Right ventricle myocardium superior (tissue), 1 donor: Measurements from ENCODE around the gene UTY. TPM values are rescaled to one million over a fixed set of nuclear protein-coding genes. Genes with fewer than 3 reads are reported as not detected.

Experiments used
- ATAC-seq: fragments of 200-7000 bp; cut with Tn5 transposase; one replicate; pipeline ENCODE4 v1.9.1; 2020; ENCODE audit warnings: mild to moderate bottlenecking; ENCODE audit not compliant: poor library complexity
- DNase-seq: peaks from one replicate; pipeline ENCODE4 v3.0.0-alpha.2; 2020
- intact Hi-C: fragments of 100-400 bp; cut with DNase I; formaldehyde crosslinking; loops from one replicate; pipeline ENCODE4 v1.11.2; 2022
- total RNA-seq: library from RNA; stranded (reverse); fragmentation: NEBNext Ultra II Directional; extraction: Animal tissue kit (Norgen Biotek cat#: 25700); gene quantifications from one replicate; pipeline ENCODE4 v1.2.1, GENCODE V29; 2021
- donor health status: DM: no; HTN: yes; CAD: no; lungs with severe emphysema.

The UTY gene
- total RNA-seq, 1 donor from 2014 or later: 9.8 TPM

DNA sequence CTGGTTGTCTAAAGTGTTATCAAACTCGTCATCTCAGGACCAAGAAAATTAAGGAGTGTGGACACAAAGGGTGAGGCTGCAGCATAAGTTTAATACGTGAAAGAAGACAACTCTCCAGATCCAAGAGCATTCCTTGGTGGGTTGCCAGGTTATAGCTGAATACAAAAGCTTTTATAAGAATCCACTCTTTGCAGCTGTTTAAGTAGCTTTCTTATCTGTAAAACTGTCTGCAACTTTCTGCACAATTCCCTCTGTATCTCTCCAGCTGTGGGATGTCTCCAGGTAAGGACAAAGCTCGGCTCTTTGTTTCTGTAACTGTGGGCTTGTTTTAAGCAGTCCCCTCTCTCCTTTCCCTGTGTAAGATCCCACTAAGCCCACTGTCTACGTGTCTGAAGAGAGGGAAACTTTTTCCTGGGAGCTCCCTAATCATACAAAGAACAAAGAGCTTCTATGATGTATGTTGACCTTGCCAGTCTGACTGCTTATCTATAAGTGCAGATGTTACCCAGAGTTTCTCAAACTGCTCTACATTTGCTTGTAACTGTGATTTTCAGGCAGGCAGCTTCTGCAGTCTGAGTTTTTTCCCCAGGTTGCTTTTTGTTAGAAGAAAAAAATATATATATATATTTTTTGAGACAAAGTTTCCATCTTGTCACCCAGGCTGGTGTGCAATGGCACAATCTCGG, 268.7 kb downstream of the UTY start:
- ATAC-seq (no peak), DNase-seq (no peak)
- intact Hi-C loops: no loop called here

DNA sequence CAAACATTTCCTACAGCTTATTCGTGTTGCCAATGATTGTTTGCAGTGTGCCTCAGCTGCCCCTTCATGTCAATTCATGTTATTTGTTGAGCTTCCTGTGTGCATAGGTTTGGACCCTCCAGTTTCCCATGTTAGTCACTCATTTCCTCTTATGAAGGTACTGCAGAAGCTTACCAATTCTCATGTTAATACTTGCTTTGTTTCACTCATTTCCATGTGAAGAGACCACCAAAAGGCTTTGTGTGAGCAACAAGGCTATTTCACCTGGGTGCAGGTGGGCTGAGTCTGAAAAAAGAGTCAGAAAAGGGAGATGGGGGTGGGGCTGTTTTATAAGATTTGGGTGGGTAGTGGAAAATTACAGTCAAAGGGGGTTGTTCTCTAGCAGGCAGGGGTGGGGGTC, 274.6 kb downstream of the UTY start:
- DNase-seq (no peak), ATAC-seq (no peak)
- intact Hi-C loops: no loop called here

Other genes with a start within 250 kb of the UTY start
- 0.78 TPM for gene TMSB4Y, start 223.9 kb upstream of the UTY start, total RNA-seq